ENCODE results near the gene CEBPG.

The CEBPG gene

GRCh38 chr19:33407140-33407551, 33.6 kb downstream of the CEBPG start:
- DNase-seq, result no peak

- no peak for DNase-seq
Measured at GRCh38 chr19:33407716-33408115, 34.2 kb downstream of the CEBPG start.

GRCh38 chr19:33408116-33408515, 34.6 kb downstream of the CEBPG start:
- DNase-seq, result no peak

- DNase-seq, result no peak
Measured at GRCh38 chr19:33408538-33409434, 35.3 kb downstream of the CEBPG start.

GRCh38 chr19:33409906-33410685, 36.6 kb downstream of the CEBPG start:
- DNase-seq, result no peak

GRCh38 chr19:33410915-33411401, 37.4 kb downstream of the CEBPG start:
- DNase-seq, result no peak

- DNase-seq, result no peak
Measured at GRCh38 chr19:33411621-33412180, 38.2 kb downstream of the CEBPG start.

- DNase-seq, result no peak
Measured at GRCh38 chr19:33412601-33413425, 39.3 kb downstream of the CEBPG start.

GRCh38 chr19:33413426-33413725, 39.9 kb downstream of the CEBPG start:
- no peak for DNase-seq

GRCh38 chr19:33413868-33414666, 40.6 kb downstream of the CEBPG start:
- DNase-seq, result no peak

- DNase-seq, result no peak
Measured at GRCh38 chr19:33414667-33415605, 41.4 kb downstream of the CEBPG start.

GRCh38 chr19:33416307-33417215, 43.1 kb downstream of the CEBPG start:
- DNase-seq, result peak; percentile 63

- DNase-seq, result no peak
Measured at GRCh38 chr19:33417751-33418150, 44.2 kb downstream of the CEBPG start.

GRCh38 chr19:33418461-33418860, 45.0 kb downstream of the CEBPG start:
- no peak for DNase-seq

GRCh38 chr19:33418871-33419787, 45.6 kb downstream of the CEBPG start:
- DNase-seq, result no peak

GRCh38 chr19:33419788-33420130, 46.2 kb downstream of the CEBPG start:
- no peak for DNase-seq

- no peak for DNase-seq
Measured at GRCh38 chr19:33420821-33421220, 47.3 kb downstream of the CEBPG start.

- DNase-seq, result no peak
Measured at GRCh38 chr19:33421368-33421767, 47.9 kb downstream of the CEBPG start.
